Measurements from ENCODE around the gene ELP2. TPM values are rescaled to one million over a fixed set of nuclear protein-coding genes. Genes with fewer than 3 reads are reported as not detected.

Gene ELP2
- polyA plus RNA-seq, 1 donor from 2014 or later: 83.6 TPM

GRCh38 chr18:36179562-36180355 lies 50.1 kb downstream of the ELP2 start:
- Histone ChIP-seq H3K27ac (ENCODE audit: low read length) (no peak overlapping the region), H3K4me2 (ENCODE audit: low read length) (no peak overlapping the region)
- TF ChIP-seq POLR2AphosphoS5 (IDR thresholded peaks at IDR 0.05) (no peak), EZH2 (IDR thresholded peaks at IDR 0.05; ENCODE audit: borderline replicate concordance, insufficient read depth, low read length, poor library complexity, severe bottlenecking) (no peak), SMC3 (conservative IDR thresholded peaks at IDR 0.05; ENCODE audit: poor library complexity) (no peak), MXI1 (conservative IDR thresholded peaks at IDR 0.05; ENCODE audit: poor library complexity, severe bottlenecking) (no peak), RAD21 (conservative IDR thresholded peaks at IDR 0.05) (no peak), CTCF (IDR thresholded peaks at IDR 0.05; ENCODE audit: poor library complexity, severe bottlenecking) (no peak), REST (IDR thresholded peaks at IDR 0.05; ENCODE audit: borderline replicate concordance) (no peak), EP300 (conservative IDR thresholded peaks at IDR 0.05; ENCODE audit: poor library complexity, severe bottlenecking) (no peak), TAF1 (IDR thresholded peaks at IDR 0.05; ENCODE audit: low read depth) (no peak)

GRCh38 chr18:36181441-36181840 lies 51.7 kb downstream of the ELP2 start:
- Histone ChIP-seq H2AFZ (ENCODE audit: low read depth, low read length) (no peak overlapping the region), H3K79me2 (replicated peaks; ENCODE audit: insufficient read depth, low read length) (no peaks in the 10 kb centered on the region), H3K9me2 (ENCODE audit: insufficient read depth, low read length) (no peaks in the 10 kb centered on the region), H3K9ac (ENCODE audit: low read length) (no peak overlapping the region), H3K4me2 (ENCODE audit: low read length) (no peak overlapping the region), H3K9me3 (ENCODE audit: low read length) (no peaks in the 10 kb centered on the region), H3F3A (ENCODE audit: insufficient read depth, low read length, poor library complexity, severe bottlenecking) (no peaks in the 10 kb centered on the region), H3K27me3 (ENCODE audit: insufficient read depth, low read depth, low read length) (peaks cover 15% of the 10 kb centered on the region), H3K4me3 (ENCODE audit: low read length) (no peak overlapping the region), H3K36me3 (ENCODE audit: insufficient read depth, low read length) (no peaks in the 10 kb centered on the region), H3K27ac (ENCODE audit: low read length) (no peak overlapping the region), H4K20me1 (ENCODE audit: insufficient read depth) (no peaks in the 10 kb centered on the region)
- TF ChIP-seq SMC3 (conservative IDR thresholded peaks at IDR 0.05; ENCODE audit: poor library complexity): no peak
- TF ChIP-seq TAF1 (IDR thresholded peaks at IDR 0.05; ENCODE audit: low read depth): no peak
- TF ChIP-seq EZH2 (IDR thresholded peaks at IDR 0.05; ENCODE audit: borderline replicate concordance, insufficient read depth, low read length, poor library complexity, severe bottlenecking): no peak
- TF ChIP-seq REST (IDR thresholded peaks at IDR 0.05; ENCODE audit: borderline replicate concordance): no peak
- no peak for TF ChIP-seq EP300 (conservative IDR thresholded peaks at IDR 0.05; ENCODE audit: poor library complexity, severe bottlenecking)
- no peak for TF ChIP-seq CTCF (IDR thresholded peaks at IDR 0.05; ENCODE audit: poor library complexity, severe bottlenecking)
- TF ChIP-seq MXI1 (conservative IDR thresholded peaks at IDR 0.05; ENCODE audit: poor library complexity, severe bottlenecking): no peak
- no peak for TF ChIP-seq POLR2AphosphoS5 (IDR thresholded peaks at IDR 0.05)
- TF ChIP-seq RAD21 (conservative IDR thresholded peaks at IDR 0.05): no peak

More at GRCh38 chr18:36179562-36180355, 50.1 kb downstream of the ELP2 start:
- no peaks in the 10 kb centered on the region for H3K9me3 ChIP-seq (ENCODE audit: low read length)
- H2AFZ ChIP-seq (ENCODE audit: low read depth, low read length): no peak overlapping the region
- H4K20me1 ChIP-seq (ENCODE audit: insufficient read depth): no peaks in the 10 kb centered on the region
- H3K9ac ChIP-seq (ENCODE audit: low read length): no peak overlapping the region
- H3K27me3 ChIP-seq (ENCODE audit: insufficient read depth, low read depth, low read length): no peaks in the 10 kb centered on the region
- H3K9me2 ChIP-seq (ENCODE audit: insufficient read depth, low read length): no peaks in the 10 kb centered on the region
- no peak overlapping the region for H3K4me3 ChIP-seq (ENCODE audit: low read length)
- no peaks in the 10 kb centered on the region for H3K36me3 ChIP-seq (ENCODE audit: insufficient read depth, low read length)
- no peaks in the 10 kb centered on the region for H3F3A ChIP-seq (ENCODE audit: insufficient read depth, low read length, poor library complexity, severe bottlenecking)
- no peaks in the 10 kb centered on the region for H3K79me2 ChIP-seq (replicated peaks; ENCODE audit: insufficient read depth, low read length)

Measured in neural cell (in vitro differentiated cells).